ENCODE measurements around the gene GPR107. TPM values are rescaled to one million over a fixed set of nuclear protein-coding genes. Genes with fewer than 3 reads are reported as not detected.

GPR107 gene
- total RNA-seq, 2 donors from 2014 or later, result 32.6 to 32.8 TPM

- Mint-ChIP-seq H3K27me3 (no peaks in the 10 kb centered on the region), H3K36me3 (peaks cover 13% of the 10 kb centered on the region), H3K27ac (peak overlapping the region; percentile 98 to 100), H3K4me3 (peak overlapping the region; percentile 82), H3K4me1 (ENCODE audit: low read depth in 2 of 2) (peaks cover 63 to 64% of the 10 kb centered on the region in 2 donors), H3K9me3 (no peaks in the 10 kb centered on the region)
- ATAC-seq (peak; percentile 90 to 93), DNase-seq (ENCODE audit: low spot score) (peak; percentile 80)
Measured at GRCh38 chr9:130128733-130129431, 75.2 kb downstream of the GPR107 start.

- H3K27me3 Mint-ChIP-seq, result no peaks in the 10 kb centered on the region
- peak overlapping the region; percentile 82 for H3K4me3 Mint-ChIP-seq
- peaks cover 64 to 65% of the 10 kb centered on the region in 2 donors for H3K4me1 Mint-ChIP-seq (ENCODE audit: low read depth in 2 of 2)
- peak in 1 of 2 donors; percentile 12 for ATAC-seq
- peaks cover 13% of the 10 kb centered on the region for H3K36me3 Mint-ChIP-seq
- no peak for DNase-seq (ENCODE audit: low spot score)
- H3K9me3 Mint-ChIP-seq, result no peaks in the 10 kb centered on the region
- H3K27ac Mint-ChIP-seq, result peak overlapping the region; percentile 98 to 100
Measured at GRCh38 chr9:130129432-130130061, 75.8 kb downstream of the GPR107 start.

- Mint-ChIP-seq H3K36me3 (peaks cover 19% of the 10 kb centered on the region), H3K4me1 (ENCODE audit: low read depth in 2 of 2) (peaks cover 73 to 80% of the 10 kb centered on the region in 2 donors), H3K9me3 (no peaks in the 10 kb centered on the region), H3K27ac (peak overlapping the region; percentile 98 to 100), H3K4me3 (peak overlapping the region; percentile 7), H3K27me3 (no peaks in the 10 kb centered on the region)
- no peak for ATAC-seq
- no peak for DNase-seq (ENCODE audit: low spot score)
Measured at GRCh38 chr9:130132746-130133145, 79.0 kb downstream of the GPR107 start.

- H3K4me1 Mint-ChIP-seq (ENCODE audit: low read depth in 2 of 2), result peaks cover 74 to 80% of the 10 kb centered on the region in 2 donors
- peak; percentile 15 for DNase-seq (ENCODE audit: low spot score)
- no peak for ATAC-seq
- H3K9me3 Mint-ChIP-seq, result no peaks in the 10 kb centered on the region
- no peaks in the 10 kb centered on the region for H3K27me3 Mint-ChIP-seq
- H3K36me3 Mint-ChIP-seq, result peaks cover 11% of the 10 kb centered on the region
- peak overlapping the region; percentile 15 for H3K4me3 Mint-ChIP-seq
- peak overlapping the region; percentile 88 to 100 for H3K27ac Mint-ChIP-seq
Measured at GRCh38 chr9:130137081-130137640, 83.5 kb downstream of the GPR107 start.

- peak overlapping the region; percentile 88 to 94 for H3K27ac Mint-ChIP-seq
Measured at GRCh38 chr9:130137641-130138081, 84.0 kb downstream of the GPR107 start.

GRCh38 chr9:130138171-130138653 lies 84.5 kb downstream of the GPR107 start:
- peak; percentile 71 to 73 for ATAC-seq
- peak; percentile 71 for DNase-seq (ENCODE audit: low spot score)
- Mint-ChIP-seq H3K27ac (peak overlapping the region; percentile 88 to 94), H3K4me3 (peak overlapping the region; percentile 53), H3K27me3 (no peaks in the 10 kb centered on the region), H3K9me3 (no peaks in the 10 kb centered on the region), H3K36me3 (peaks cover 11% of the 10 kb centered on the region), H3K4me1 (ENCODE audit: low read depth in 2 of 2) (peaks cover 69 to 78% of the 10 kb centered on the region in 2 donors)

More at GRCh38 chr9:130137641-130138081, 84.0 kb downstream of the GPR107 start:
- ATAC-seq (no peak), DNase-seq (ENCODE audit: low spot score) (peak; percentile 2)
- peaks cover 74 to 81% of the 10 kb centered on the region in 2 donors for H3K4me1 Mint-ChIP-seq (ENCODE audit: low read depth in 2 of 2)
- peaks cover 11% of the 10 kb centered on the region for H3K36me3 Mint-ChIP-seq
- H3K27me3 Mint-ChIP-seq, result no peaks in the 10 kb centered on the region
- H3K9me3 Mint-ChIP-seq, result no peaks in the 10 kb centered on the region
- peak overlapping the region; percentile 53 for H3K4me3 Mint-ChIP-seq

GRCh38 chr9:130138791-130139190 lies 85.1 kb downstream of the GPR107 start:
- peak overlapping the region; percentile 88 to 94 for H3K27ac Mint-ChIP-seq
- DNase-seq (ENCODE audit: low spot score), result peak; percentile 22
- H3K36me3 Mint-ChIP-seq, result peaks cover 11% of the 10 kb centered on the region
- H3K4me3 Mint-ChIP-seq, result peak overlapping the region; percentile 53
- no peaks in the 10 kb centered on the region for H3K9me3 Mint-ChIP-seq
- peaks cover 0 to 2% of the 10 kb centered on the region in 2 donors for H3K27me3 Mint-ChIP-seq
- no peak for ATAC-seq
- H3K4me1 Mint-ChIP-seq (ENCODE audit: low read depth in 2 of 2), result peaks cover 67 to 78% of the 10 kb centered on the region in 2 donors

GRCh38 chr9:130139251-130139650 lies 85.5 kb downstream of the GPR107 start:
- H3K4me1 Mint-ChIP-seq (ENCODE audit: low read depth in 2 of 2), result peaks cover 70 to 81% of the 10 kb centered on the region in 2 donors
- peak overlapping the region; percentile 88 to 94 for H3K27ac Mint-ChIP-seq

GRCh38 chr9:130140706-130141105 lies 87.0 kb downstream of the GPR107 start:
- DNase-seq (ENCODE audit: low spot score), result peak; percentile 76
- peak overlapping the region; percentile 88 to 94 for H3K27ac Mint-ChIP-seq
- peaks cover 4% of the 10 kb centered on the region for H3K36me3 Mint-ChIP-seq
- peak overlapping the region; percentile 72 for H3K4me3 Mint-ChIP-seq
- peak; percentile 57 to 78 for ATAC-seq
- no peaks in the 10 kb centered on the region for H3K9me3 Mint-ChIP-seq
- peaks cover 73 to 76% of the 10 kb centered on the region in 2 donors for H3K4me1 Mint-ChIP-seq (ENCODE audit: low read depth in 2 of 2)
- peaks cover 0 to 10% of the 10 kb centered on the region in 2 donors for H3K27me3 Mint-ChIP-seq

More at GRCh38 chr9:130139251-130139650, 85.5 kb downstream of the GPR107 start:
- Mint-ChIP-seq H3K27me3 (peaks cover 0 to 6% of the 10 kb centered on the region in 2 donors), H3K36me3 (peaks cover 11% of the 10 kb centered on the region), H3K9me3 (no peaks in the 10 kb centered on the region), H3K4me3 (peak overlapping the region; percentile 53)
- ATAC-seq (no peak), DNase-seq (ENCODE audit: low spot score) (peak; percentile 23)

GRCh38 chr9:130142056-130142455 lies 88.3 kb downstream of the GPR107 start:
- ATAC-seq (no peak), DNase-seq (ENCODE audit: low spot score) (no peak)
- Mint-ChIP-seq H3K36me3 (no peaks in the 10 kb centered on the region), H3K27ac (no peak overlapping the region), H3K9me3 (no peaks in the 10 kb centered on the region), H3K4me1 (ENCODE audit: low read depth in 2 of 2) (peaks cover 61 to 69% of the 10 kb centered on the region in 2 donors), H3K27me3 (peaks cover 4 to 16% of the 10 kb centered on the region in 2 donors), H3K4me3 (no peak overlapping the region)

- peaks cover 61 to 64% of the 10 kb centered on the region in 2 donors for H3K4me1 Mint-ChIP-seq (ENCODE audit: low read depth in 2 of 2)
- peaks cover 4 to 16% of the 10 kb centered on the region in 2 donors for H3K27me3 Mint-ChIP-seq
- DNase-seq (ENCODE audit: low spot score), result no peak
- H3K27ac Mint-ChIP-seq, result no peak overlapping the region
- ATAC-seq, result no peak
- H3K9me3 Mint-ChIP-seq, result no peaks in the 10 kb centered on the region
- no peak overlapping the region for H3K4me3 Mint-ChIP-seq
- H3K36me3 Mint-ChIP-seq, result no peaks in the 10 kb centered on the region
Measured at GRCh38 chr9:130142641-130143040, 88.9 kb downstream of the GPR107 start.

GRCh38 chr9:130143279-130143893 lies 89.7 kb downstream of the GPR107 start:
- DNase-seq (ENCODE audit: low spot score) (no peak), ATAC-seq (no peak)
- no peaks in the 10 kb centered on the region for H3K9me3 Mint-ChIP-seq
- peak overlapping the region; percentile 53 for H3K4me3 Mint-ChIP-seq
- peaks cover 60% of the 10 kb centered on the region in 2 donors for H3K4me1 Mint-ChIP-seq (ENCODE audit: low read depth in 2 of 2)
- H3K36me3 Mint-ChIP-seq, result no peaks in the 10 kb centered on the region
- H3K27ac Mint-ChIP-seq, result peak overlapping the region in 1 of 2 donors; percentile 93
- H3K27me3 Mint-ChIP-seq, result peaks cover 4 to 16% of the 10 kb centered on the region in 2 donors

GRCh38 chr9:130143958-130144366 lies 90.3 kb downstream of the GPR107 start:
- peaks cover 55% of the 10 kb centered on the region in 2 donors for H3K4me1 Mint-ChIP-seq (ENCODE audit: low read depth in 2 of 2)
- no peak for DNase-seq (ENCODE audit: low spot score)
- peak; percentile 42 to 53 for ATAC-seq
- H3K9me3 Mint-ChIP-seq, result no peaks in the 10 kb centered on the region
- H3K4me3 Mint-ChIP-seq, result peak overlapping the region; percentile 53
- H3K27me3 Mint-ChIP-seq, result peaks cover 4 to 16% of the 10 kb centered on the region in 2 donors
- peak overlapping the region in 1 of 2 donors; percentile 93 for H3K27ac Mint-ChIP-seq
- H3K36me3 Mint-ChIP-seq, result no peaks in the 10 kb centered on the region

All from natural killer cell treated with Interleukin-12 subunit alpha and Interleukin-12 subunit beta and Interleukin-15 and Interleukin-18, amount 100 ng/mL, for 72 hours (primary cell).